Right lobe of liver (tissue), 4 donors: ENCODE measurements around the gene MBP.

Experiments used
- POLR2A ChIP-seq: fragments of 450-650 bp; IDR thresholded peaks from one replicate; pipeline ENCODE4 v1.6.1; 2017; ENCODE audit warnings: antibody characterized with exemption, mild to moderate bottlenecking
- TF ChIP-seq, protein P1 (sequence below), 4 donors: fragments of 200-600 bp in 3 of 4; fragments of 450-650 bp in 1 of 4; IDR thresholded peaks; one replicate each; pipeline versions ENCODE4 v1.5.1 to v1.8.0; 2016 to 2022; ENCODE audit warnings: antibody characterized with exemption in 4 of 4, mild to moderate bottlenecking in 2 of 4
- donor health status: DM: no; HTN: no; CAD: no.
- donor health status: DM: no; HTN: no; CAD: no.
- donor health status: DM: no; HTN: yes; CAD: no.

DNA sequence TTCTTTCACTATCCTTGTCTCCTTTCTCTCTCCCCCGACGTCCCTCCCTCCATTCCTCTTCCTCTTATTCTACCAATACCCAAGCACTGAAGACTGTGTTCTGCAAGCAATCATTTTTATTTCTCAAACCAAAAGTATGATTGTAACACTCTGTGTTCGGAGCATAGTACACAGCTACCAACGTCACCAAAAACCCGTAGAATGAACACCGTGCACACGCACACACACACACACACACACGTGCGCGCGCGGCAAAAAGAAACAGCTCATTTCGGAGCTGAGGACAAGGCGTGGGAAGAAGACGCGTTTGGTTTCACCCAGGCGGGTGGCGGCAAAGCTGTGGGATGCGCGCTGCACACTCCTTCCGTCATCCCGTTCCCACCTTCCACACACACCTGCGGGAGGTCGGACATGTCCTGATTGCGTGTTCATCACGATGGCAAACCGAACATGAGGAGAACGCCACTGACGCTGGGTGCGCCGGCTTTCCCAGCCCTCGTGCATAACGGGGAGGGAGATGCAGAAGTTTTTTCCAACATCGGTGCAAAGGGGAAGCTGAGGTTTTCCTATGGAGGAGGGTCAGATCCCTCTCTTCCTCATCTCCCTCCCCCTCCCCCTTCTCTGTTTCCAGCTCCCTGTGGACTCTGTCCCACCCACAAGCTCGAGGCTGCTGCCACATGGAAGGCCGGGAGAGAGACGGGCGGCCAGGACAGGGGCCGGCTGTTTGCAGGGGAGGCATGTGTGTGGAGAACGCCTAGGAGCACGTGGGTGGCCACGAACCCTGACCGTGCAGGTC is 20.4 kb downstream of the MBP start:
- peak; percentile 3 for TF ChIP-seq POLR2A
- TF ChIP-seq, protein P1, sequence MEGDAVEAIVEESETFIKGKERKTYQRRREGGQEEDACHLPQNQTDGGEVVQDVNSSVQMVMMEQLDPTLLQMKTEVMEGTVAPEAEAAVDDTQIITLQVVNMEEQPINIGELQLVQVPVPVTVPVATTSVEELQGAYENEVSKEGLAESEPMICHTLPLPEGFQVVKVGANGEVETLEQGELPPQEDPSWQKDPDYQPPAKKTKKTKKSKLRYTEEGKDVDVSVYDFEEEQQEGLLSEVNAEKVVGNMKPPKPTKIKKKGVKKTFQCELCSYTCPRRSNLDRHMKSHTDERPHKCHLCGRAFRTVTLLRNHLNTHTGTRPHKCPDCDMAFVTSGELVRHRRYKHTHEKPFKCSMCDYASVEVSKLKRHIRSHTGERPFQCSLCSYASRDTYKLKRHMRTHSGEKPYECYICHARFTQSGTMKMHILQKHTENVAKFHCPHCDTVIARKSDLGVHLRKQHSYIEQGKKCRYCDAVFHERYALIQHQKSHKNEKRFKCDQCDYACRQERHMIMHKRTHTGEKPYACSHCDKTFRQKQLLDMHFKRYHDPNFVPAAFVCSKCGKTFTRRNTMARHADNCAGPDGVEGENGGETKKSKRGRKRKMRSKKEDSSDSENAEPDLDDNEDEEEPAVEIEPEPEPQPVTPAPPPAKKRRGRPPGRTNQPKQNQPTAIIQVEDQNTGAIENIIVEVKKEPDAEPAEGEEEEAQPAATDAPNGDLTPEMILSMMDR (IDR thresholded peaks at IDR 0.05) = no peak
